ENCODE data around the gene MTMR6. TPM values are rescaled to one million over a fixed set of nuclear protein-coding genes. Genes with fewer than 3 reads are reported as not detected.

The MTMR6 gene
- total RNA-seq, 1 donor from 2014 or later: 18.9 TPM

DNA sequence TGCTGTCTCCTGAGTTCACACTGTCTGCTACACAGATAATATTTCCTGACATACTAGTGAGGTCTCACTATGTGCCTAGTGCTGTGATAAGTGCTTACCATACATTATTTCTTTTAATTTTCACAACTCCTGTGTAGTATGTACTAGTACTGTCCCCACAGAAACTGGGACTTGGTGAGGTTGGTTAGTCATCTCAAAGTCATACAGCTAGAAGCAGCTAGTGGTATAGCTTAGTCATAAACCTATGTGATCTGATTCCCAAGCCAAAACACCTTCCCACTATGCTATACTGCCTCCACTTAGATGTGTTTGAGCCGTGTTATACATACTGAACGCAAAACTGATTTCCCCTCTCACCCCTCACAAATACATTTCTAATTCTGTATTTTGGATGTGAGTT, 10.5 kb downstream of the MTMR6 start:
- no peak for DNase-seq

DNA sequence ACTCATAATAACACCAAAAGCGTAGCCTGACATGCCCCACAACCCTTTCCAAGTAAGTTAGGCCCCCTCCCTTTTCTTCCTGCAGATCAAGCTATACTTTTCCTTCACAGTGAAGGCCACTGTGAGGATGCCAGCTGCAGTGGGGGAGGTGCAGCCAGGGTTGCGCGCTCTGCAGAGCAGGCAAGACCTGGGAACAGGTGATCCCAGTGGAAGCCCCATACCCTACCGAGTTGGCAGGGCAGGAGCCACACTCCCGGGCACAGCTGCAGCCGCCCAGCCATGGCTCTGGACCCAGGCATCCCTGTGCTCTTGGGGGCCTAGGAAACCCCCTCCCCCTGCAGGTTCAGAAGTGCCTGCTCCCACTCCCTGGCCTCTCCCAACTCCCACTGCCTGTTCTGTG, 18.7 kb downstream of the MTMR6 start:
- DNase-seq: no peak

DNA sequence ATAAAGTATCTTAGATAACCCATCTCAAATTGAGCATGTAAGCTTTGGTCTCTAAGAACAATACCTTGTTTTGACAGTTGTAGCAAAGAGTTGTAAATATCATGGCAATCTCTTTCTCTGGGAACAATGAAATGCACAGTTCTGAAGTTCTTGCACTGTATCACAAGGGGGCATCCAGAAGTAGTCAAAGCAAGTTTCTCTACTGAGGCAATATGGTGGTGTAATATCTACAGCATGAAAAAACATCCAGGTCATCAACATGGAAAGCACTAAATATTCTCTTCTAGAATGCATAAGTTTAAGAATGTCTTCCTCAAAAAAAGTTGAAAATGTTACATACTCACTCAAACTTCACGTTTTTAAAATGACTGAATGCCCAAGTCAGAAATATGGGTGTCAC, 19.6 kb downstream of the MTMR6 start:
- DNase-seq: no peak

DNA sequence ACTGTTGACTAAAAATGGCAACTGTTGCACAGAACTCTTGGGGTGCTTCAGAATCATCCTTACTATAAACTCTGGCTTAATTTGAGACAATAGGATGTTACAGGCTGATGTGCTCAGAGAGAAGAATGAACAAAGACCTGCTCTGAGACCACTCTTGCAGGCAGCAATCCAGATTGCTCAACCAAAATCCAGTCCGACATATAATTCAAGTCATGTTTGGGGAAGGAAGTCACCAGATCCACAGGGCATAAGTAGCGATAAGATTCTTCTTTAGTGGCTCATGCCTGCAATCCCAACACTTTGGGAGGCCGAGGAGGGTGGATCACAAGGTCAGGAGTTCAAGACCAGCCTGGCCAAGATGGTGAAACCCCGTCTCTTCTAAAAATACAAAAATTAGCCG, 20.6 kb downstream of the MTMR6 start:
- DNase-seq: no peak

DNA sequence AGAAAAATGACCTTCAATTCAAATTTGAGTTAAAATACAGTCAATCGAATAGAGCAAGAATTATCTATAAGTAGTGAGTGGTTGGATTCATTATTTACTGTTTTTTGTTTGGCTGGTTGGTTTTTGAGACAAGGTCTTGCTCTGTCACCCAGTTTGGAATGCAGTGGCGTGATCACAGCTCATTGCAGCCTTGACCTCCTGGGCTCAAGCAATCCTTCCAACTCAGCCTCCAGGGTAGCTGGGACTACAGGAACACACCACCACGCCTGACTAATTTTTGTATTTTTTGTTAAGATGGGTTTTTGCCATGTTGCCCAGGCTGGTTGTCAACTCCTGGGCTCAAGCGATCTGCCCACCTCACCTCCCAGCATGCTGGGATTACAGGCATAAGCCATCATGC, 25.0 kb downstream of the MTMR6 start:
- DNase-seq: no peak

DNA sequence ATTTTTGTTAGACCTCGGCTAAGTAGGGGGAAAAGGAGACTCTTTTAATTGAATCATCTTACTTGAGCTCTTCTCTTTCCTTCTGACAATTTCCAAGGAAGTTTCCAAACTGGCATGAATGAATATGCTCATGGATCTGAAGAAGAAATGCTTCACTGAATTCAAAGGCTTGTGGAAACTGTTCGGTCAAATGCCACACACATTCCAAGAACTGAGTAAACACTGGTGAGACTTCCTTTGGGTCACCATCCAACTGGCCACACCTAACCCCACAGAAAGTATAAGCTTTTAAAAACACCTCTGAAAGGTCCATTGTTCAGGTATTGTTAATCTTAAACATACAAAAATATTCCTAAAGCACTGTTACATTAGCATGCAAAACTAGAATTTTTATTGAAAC, 33.6 kb downstream of the MTMR6 start:
- no peak for DNase-seq

DNA sequence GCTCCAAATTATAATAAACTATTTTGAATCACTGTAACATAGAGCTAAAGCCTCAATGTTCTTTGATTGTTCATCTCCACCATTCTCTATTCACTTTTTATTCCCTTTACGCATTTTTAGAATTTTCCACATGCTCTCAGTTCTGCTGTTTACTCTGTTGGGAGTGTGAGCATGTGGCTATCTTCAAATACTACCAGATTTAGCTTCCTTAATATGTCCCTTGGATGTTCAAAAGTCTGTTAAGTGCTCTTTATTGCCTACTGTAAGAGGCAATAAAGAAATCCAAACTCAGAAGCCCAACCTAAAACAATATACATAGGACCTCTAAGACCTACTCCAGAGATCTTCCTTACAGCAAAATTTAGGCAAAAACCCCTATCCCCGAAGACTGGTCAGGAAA, 34.5 kb downstream of the MTMR6 start:
- no peak for DNase-seq

DNA sequence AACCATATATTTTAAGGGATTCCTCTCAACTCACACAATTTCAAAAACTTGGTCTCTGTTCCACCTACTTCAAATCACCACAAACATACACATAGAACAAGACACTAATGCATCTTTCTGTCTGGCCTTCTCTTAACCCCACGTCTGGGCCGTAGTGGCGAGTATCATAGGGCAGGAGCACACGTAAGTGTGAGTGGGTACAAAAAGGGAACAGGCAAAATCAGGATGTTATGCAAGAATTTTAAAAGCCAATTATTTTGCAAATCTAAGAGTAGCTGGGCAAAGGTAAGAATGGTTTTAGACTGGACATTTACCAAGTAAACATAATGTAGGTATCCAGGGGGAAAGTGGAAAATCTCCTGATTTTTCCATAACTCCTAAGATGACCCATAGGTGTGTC, 35.1 kb downstream of the MTMR6 start:
- DNase-seq: no peak

DNA sequence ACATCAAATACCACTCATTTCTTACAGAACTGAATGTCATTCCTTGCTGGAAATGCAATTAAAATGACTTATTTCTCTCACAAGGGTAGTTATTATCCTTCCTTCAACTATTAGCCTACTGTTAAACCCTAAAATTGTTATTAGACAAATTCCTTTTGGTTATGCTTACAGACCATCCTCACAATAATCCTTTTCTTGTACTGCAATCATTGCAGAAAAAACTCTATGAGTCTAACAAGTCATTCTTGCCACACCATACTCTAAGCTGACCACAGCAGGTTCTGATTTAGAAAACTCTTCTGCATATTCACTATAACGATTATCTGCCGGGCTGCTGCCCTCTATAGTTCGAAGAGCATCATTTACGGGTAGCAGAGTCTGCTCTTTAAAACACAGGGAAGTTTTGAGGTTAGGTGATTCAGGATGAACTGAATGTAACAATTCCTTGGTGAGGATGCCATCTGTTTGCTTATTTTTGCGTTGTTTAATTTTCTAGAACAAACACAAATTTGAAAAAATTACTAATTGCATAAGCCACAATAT, 38.2 kb downstream of the MTMR6 start:
- peak; percentile 40 for DNase-seq

DNA sequence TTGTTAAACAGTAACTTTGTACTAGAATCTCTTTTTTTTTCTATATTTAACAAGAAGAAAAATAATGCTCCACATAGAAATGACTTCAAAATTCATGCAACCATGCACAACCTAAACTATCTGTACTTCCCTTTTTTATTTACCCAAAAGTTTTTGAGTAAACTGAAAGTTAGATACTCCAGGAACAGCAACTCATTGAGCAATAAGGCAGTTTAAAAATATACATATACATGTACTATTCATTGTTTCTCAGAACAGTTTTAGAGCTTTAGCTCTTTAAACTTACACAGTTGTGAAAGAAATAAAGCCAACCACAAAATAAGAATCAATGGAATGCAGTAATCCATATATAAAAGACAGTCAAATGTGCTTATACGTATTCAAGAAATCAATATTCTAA, 39.2 kb downstream of the MTMR6 start:
- DNase-seq: no peak

DNA sequence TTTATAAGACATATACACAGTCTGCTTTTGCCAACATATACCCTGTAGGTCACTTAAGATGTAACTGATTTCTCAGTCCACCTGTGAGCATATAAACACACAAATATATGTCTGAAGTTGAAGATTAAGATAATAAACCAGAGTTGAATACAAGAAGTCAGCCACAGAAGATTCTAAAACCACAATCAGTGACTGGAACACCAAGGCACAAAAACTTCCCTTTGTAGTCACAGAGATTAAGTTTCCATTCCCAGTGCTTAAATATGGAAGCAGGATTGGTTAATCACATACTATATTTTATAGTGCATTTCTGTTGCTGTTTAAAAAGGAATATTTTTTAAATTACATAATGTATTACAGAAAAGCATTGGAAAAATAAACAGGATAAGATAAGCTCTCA, 39.9 kb downstream of the MTMR6 start:
- no peak for DNase-seq

DNA sequence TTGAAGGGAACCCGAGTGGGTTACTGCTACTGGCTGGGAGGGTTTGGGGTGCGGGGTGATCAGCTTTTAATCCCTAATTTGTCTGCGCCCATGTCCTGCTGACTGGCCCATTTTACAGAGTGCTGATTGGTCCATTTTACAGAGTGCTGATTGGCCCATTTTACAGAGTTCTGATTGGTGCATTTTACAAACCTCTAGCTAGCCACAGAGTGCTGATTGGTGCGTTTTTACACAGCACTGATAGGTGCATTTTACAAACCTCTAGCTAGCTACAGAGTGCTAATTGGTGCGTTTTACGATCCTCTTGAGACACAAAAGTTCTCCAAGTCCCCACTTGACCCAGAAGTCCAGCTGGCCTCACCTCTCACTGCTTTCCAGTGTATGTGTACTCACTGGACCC, 43.2 kb downstream of the MTMR6 start:
- DNase-seq: no peak

DNA sequence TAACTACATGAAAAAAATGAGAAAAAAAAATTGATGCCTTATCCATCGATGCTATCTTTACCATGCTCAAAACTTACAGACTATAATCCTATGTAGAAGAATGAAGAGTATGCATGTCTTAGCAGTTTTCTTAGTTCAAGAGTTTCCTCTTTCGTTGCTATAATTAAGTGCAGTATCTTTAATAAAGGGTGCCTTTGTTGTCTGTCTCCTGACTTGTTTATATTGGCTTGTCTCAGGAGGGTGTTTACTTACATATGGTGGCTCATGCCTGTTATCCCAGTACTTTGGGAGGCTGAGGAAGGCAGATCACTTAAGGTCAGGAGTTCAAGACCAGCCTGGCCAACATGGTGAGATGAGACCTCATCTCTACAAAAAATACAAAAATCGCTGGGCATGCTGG, 44.3 kb downstream of the MTMR6 start:
- DNase-seq: no peak

DNA sequence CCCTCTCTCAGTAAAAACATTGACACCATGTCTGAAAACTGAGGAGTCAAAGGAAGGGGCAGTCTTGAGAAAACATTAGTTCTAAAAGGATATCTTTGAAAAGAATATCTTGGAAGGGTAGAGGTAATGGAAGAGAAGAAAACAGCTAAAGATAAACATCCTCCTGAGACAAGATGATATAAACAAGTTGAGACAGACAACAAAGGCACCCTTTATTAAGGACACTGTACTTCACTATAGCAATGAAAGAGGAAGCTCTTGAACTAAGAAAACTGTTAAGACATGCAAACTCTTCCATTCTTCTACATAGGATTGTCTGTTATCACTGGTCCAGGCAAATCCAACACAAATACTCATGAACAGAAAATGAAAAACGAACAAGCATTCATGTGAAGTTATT, 46.3 kb downstream of the MTMR6 start:
- no peak for DNase-seq

DNA sequence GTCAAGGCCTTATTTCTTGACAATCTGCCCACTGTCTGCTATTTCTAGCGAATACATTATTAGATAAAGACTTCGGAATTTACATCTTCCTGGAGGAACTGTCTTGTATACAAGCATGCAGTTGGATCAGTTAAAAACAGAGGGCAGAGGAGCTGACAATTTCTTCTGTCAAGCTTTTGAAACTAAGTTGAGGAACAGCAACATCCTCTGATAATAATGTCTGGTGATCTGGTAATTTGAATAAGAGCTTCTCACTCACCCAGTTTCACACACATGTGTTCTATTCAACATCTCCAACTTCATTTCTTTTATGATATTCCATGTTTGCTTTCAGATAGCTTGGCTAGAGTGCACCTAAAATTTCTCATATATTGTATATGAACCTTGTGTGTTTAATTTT, 50.2 kb downstream of the MTMR6 start:
- no peak for DNase-seq

DNA sequence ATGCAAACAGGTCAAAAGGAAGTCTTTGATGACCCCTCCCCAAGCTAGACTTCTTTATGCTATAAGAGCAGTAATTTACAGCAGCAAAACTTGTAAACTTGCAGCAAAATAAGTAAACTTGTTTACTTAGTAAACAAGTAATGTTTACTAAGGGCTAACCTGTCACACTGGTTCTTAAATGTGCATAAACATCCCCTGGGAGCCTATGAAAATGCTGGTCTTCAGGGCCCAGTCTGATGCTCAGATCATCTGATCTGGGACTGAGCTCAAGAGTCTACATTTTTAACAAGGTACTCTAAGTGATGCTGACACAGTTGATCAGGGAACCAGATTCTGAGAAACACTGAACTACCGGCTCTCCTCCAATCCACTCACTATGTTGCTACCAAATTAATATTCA, 53.4 kb downstream of the MTMR6 start:
- DNase-seq: no peak

DNA sequence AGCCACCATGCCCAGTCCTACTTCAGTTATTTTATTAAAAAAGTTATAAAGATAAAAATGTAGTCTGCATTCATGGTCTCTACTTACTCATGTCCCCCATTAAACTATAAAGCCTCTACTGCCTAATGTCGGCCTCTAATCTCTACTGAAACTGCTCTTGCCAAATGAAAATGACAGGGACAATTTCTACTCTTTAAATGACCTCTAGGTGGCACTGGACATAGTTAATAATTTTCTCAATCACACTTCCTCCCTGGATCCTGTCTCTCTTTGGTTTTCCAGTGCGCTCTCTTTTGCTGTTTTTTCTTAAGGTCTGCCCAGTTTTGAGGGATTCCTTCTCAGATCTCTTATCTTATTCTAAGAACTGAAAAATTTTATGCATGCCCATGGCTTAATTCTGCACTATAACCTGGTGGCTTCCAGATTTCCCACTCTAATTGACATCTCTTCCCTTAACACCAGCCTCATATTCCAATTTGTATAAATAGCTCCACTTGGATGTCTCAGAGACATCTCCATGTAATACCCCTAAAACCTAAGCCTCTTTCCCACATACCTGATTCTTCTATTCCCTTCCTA, 54.3 kb downstream of the MTMR6 start:
- peak; percentile 44 for DNase-seq

DNA sequence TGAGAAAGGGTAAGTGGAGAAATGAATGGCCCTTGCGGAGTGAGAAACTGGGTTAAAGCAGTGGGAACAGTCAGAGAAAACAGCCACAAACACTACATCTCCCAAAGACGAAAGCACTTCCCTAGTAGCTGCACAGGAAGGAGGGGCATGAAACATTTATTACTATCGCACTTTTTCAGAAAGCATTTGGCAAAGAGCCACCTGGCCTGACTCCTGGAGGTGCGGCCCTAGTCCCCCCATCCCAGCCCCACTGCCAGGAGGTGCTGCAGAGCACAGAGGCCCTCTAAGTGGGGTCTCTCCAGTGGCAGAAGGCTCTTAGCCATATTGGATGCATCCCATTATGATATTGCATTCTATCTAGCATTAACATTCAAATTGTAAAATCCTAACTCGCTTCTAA, 55.8 kb downstream of the MTMR6 start:
- no peak for DNase-seq

DNA sequence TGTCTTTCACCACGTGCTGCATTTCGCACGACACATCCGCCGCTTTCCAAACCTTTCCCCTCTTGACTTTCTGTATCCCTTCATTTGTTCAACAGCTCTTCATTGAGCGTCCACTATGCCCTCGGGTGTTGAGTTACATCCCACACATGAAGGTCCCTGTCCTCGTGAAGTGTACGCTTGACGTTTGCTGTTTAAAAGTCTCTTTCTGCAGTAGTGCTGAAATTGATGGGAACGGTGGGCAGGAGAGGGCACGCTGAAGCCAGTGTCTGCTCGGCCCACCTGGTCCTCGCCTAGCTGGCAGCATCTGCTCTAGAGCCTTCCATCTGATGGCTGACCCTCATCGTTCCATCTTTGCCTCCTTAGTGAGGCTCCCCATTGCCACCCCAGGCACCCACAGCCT, 59.6 kb downstream of the MTMR6 start:
- no peak for DNase-seq

DNA sequence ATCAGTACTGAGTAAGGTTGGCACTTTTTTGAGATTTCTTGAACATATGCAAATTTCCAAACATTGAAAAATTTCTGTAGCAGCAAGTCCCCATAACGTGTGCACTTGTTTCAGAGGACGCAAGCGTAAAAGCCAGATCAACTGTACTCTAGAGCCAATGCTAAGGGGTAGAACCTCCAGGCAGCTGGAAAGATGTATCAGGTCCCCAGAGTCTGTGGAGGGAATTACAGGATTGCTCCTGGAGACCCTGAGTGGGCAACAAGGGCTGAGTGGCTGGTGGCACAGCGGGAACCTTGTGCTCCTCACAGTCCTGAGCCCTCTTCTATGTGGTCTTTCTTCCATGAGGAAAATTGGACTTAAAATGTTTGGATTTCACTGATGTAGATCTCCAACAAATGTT, 61.3 kb downstream of the MTMR6 start:
- DNase-seq: no peak

DNA sequence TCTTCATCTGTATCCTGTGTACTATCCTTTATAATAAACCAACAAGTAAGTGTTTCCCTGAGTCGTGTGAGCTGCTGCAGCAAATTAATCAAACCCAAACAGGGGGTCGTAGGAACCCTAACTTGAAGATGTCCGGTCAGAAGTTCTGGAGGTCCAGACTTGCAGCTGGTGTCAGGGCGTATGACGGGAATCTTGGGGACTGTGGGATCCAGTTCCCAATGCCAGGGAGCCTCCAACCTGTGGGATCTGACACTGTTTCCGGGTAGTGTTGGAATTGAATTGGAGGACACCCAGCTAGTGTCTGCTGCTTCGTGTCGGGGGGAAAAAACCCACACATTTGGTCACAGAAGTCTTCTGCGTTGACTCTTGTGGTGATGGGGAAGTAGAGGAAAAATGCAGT, 63.1 kb downstream of the MTMR6 start:
- DNase-seq: no peak

DNA sequence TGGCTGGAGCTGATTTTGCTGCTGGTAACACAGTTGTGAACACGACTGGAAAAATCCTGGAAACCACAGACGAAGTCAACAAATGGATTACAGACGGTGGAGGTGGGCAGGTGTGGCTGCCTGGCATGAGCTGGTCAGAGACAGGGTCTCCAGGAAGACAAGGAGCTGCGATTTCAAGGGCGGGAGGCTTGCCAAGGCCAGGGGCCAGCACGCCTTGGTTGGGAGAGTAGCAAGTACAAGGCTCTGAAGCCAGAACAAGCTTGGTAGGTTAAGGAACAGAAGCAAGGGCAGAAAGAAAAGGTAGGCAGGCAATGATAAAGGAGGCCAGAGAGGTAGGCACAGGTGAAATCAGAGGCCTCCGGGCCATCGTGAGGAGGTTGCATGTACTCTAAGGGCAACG, 64.5 kb downstream of the MTMR6 start:
- no peak for DNase-seq

DNA sequence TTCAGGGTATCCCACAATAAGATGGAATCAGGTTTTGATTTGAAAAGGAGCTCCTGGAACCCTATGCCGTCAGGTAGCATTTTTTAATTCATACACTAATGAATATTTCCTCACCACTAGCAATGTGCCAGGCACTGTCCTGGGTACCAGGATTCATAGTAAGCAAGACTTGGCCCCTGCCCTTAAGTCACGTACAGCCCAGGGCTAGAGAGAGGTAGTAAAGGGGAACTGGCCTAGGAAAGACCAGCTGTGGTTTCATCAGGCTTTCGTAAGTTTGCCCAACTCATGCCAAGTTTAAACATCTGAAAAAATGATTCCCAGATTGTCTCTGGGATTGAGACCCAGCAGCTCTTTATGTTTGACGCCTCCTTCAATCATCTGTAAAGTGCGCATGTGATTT, 69.3 kb downstream of the MTMR6 start:
- no peak for DNase-seq

DNA sequence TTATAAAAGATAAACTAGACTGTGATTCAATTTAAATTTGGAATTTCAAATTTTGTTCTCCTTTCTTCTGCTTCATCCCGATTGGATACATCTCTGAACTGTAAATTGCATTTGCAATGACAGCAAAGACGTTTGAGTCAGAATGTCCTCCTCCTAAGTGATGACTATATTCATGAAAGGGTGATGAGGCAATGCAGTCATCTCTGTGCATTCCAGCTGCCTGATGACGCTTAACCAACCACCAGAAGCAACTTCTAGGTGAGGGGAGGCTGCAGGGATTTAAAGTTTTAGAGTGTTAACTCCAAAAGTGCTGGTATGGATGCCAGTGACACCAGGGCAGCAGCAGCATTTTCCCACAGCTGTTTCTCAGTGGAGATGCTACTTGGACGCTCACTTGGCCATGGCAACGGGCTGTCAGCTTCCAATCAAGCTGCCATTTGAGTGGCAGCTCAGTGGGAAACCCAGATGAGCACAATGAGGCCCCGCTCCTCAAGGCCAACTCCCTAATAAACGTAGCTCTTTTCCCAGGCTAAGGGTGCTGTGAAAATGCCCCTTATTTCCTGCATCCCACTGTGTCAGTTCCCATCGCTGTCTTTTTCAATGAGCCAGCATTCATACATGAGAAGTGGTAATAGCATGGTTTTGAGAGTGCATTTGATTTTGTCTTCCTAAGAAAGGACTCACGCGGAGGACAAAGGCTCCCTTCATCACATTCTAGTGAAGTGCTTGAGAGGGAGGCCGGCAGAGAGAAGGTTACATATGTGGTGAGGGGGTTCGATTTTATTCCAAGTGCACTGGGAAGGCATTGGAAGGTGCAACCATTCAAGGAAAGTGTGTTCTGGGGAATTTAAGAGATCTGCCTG, 70.0 kb downstream of the MTMR6 start:
- DNase-seq: no peak
